ENCODE results near the gene TTC16.
A peak's percentile ranks its signal among the peaks of the same experiment; 100 is the strongest.
"Not testable (repeated sequence)": the region's sequence is repeated elsewhere in the genome, so short reads cannot be mapped to it uniquely, and the experiment has no call there.

TTC16 gene

GRCh38 chr9:127769101-127769500 lies 53.2 kb downstream of the TTC16 start:
- no peak for DNase-seq (ENCODE audit: low read depth)

GRCh38 chr9:127769929-127770582 lies 54.2 kb downstream of the TTC16 start:
- no peak for DNase-seq (ENCODE audit: low read depth)

DNA sequence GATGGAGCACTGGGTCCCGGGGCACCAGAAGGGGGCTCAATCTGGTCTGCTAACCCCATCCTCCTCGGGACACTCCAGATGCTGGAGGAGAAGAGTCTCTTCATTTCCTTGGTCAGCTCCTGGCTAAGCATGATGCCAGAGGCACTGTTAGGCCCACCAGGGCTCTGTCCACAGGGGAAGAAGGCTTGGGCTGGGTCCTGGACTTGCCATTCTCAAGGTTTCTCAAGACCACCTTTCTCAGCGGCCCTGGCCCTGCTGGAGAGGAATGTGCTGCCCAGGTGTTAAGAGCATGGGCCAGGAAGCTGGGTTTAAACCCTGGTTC lies 54.7 kb downstream of the TTC16 start:
- DNase-seq (ENCODE audit: low read depth), result no peak

DNA sequence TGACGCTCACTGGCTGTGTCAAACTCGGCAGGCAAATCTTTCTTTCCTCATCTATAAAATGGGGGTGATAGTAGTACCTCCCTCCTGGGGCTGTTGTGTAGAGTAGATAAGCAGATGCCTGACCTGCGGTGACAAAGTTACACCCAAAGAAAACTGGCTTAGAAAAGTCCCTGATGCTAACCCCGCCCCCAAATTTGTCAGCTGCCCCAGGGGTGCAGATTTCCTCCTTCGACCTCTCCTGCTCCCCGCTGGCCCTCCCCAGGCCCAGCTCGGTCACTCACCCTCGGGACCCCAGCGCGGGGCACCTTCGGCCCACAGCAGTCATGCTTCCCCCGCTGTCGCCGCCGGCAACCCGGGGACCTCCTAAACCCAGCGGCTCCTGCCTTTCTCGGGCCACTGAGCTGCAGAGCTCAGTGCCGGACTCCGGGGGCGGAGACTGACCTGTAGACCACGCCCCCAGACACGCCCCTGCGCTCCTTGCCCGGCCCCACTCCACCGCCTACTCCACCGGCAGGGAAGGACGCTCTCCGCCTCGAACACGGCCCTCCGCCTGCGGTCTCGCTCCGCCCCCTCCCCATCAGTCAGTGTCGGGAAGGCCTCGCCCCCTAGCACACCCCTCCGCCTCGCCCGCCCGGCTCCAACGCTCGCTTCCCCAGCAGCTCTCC lies 55.2 kb downstream of the TTC16 start:
- peak; percentile 96 for DNase-seq (ENCODE audit: low read depth)

DNA sequence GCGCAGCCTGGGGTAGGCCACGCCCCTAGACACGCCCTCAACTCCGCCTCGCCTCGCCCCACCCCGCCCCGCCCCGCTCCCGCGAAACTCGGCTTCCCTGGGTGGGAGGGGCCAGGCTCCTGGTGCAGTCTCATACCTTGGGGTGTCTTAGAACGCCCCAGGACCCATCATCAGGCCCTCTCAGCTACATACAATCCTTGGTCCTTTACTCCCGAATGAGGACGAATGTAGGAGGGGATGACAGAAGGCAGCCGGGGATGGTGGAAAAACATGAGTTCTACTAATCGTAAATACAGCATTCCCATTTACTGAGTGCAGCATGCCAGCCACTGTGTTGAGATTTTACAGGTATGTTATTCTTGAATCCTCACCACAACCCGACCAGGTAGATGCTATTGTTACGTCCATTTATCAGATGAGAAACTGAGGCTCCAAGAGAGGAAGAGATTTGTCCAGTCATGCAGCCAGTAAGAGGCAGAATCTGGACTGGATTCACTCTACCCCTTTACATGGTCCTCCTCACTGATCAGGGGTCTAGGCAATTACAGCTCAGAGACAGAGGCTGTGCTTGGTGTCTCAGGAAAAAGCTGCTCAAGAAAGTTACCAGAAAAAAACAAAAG lies 55.8 kb downstream of the TTC16 start:
- DNase-seq (ENCODE audit: low read depth), result no peak

GRCh38 chr9:127772603-127773002 lies 56.7 kb downstream of the TTC16 start:
- no peak for DNase-seq (ENCODE audit: low read depth)

DNA sequence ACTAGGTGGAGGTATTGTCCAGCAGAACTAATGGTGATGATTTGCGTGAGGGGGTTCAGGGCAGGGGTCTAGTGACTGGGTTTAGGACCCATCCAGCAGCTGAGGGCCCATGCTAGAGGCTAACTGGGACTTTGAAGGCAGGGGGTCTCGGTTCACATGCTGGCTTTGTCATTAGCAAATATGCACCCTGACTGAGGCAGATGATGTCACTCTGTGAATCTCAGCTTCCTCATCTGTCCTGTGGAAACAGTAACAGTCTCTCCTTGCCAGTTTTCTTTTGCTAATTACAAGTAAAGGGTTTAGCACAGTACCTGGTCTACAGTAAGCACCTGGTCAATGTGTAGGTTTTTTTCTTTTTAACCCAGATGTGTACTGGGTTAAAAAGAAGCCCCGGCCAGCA lies 57.4 kb downstream of the TTC16 start:
- DNase-seq (ENCODE audit: low read depth), result no peak

DNA sequence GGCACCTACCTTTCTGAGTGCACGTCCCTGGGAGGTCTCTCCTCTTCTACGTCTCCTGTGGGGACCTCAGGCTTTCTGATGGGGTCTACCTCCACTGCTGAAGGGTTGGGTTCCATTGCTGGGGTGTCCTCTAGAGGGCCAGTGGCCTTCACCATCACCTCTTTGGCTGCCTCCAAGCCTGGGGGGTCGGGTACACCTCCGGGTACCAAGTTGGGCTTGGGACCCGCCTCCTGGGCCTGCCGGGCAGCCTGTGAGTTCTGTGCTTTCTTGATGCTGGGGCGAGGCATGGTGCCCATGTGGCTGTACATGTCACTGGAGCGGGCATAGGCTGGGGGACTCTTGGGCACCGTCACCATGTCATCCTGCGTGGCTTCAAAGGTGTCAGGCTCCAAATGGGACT lies 58.1 kb downstream of the TTC16 start:
- DNase-seq (ENCODE audit: low read depth), result no peak

DNA sequence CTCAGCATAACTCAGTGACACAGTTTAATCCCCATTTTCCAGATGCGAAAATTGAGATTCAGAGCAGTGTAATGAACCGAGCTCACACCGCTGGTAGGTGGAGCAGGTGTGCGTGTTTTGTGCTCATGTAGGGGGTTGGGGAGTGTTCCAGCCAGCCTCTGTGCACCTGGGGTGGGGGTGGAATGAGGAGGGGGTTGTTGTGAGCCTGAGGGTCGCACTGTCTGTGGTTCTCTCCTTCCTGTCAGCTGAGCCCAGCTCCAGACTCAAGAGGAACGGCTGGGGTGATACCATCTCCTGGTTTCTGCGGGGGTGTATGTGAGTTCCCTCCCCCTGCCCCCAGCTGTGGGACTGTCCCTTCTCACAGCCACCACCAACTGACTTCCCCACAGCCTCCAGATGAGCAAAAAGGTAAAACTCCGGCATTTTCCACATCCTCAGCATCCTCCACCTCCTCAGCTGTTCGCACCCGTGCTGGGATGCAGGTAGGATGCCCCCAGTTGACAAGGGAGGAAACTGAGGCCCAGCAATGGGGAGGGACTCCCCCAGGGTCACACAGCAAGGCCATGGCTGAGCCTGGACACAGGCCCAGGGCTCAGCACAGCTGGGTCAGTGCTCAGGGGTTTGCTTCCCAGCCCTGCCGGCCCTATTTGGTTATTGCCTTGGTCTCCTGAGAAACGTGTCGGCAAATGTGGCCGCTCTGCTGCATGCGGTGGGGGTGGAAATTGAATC lies 60.5 kb downstream of the TTC16 start:
- no peak for DNase-seq (ENCODE audit: low read depth)

- DNase-seq (ENCODE audit: low read depth), result no peak
Observed at GRCh38 chr9:127776924-127777289, 61.0 kb downstream of the TTC16 start.

GRCh38 chr9:127777368-127777980 lies 61.6 kb downstream of the TTC16 start:
- no peak for DNase-seq (ENCODE audit: low read depth)

DNA sequence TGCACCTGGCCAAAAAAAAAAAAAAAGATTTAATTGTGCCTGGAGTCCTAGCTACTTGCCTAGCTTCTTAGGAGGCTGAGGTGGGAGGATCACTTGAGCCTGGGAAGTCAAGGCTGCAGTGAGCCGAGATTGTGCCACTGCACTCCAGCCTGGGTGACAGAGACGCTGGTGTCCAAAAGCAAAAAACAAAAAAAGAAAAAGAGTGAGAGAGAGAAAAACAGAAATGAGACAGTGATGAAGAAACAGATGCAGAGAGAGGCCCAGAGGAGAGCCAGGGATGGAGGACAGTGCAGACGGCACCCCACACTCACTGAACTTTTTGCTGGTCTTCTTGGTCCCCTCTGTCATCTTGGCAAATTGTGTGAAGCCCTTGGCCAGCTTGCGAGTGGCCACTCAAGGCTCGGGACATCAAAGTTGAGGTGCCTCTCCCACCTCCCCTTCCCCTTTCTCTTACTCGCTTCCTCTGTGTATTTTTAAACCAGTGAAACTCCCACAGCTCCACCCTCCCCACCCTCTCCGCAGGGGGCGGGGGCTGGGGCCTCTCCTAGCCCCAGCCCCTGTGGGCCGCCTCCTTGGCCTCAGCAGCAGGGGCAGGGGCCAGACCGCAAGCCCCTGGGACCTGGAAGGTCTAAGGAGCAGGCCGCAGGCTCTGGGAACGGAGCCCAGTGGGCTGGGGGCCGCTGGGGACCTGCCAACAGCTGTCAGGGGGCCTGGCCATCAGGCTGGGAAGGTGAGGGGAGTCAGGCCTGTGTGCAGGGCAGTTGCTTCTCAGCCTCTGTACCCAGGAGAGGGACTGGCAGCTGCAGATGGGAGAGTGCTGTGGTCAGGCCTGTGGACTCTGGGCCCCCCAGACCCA lies 62.6 kb downstream of the TTC16 start, which contains the start of gene SH2D3C:
SH2D3C (minus strand) TSS at position 387 of the 856 bp plus-strand sequence; CDS start at position 348, 39 bp downstream.
- no peak for DNase-seq (ENCODE audit: low read depth)

- DNase-seq (ENCODE audit: low read depth), result no peak
Observed at GRCh38 chr9:127779136-127779981, 63.5 kb downstream of the TTC16 start.

- no peak for DNase-seq (ENCODE audit: low read depth)
Observed at GRCh38 chr9:127780126-127780885, 64.4 kb downstream of the TTC16 start.

- not testable (repeated sequence) for DNase-seq (ENCODE audit: low read depth)
Observed at GRCh38 chr9:127780909-127781308, 65.0 kb downstream of the TTC16 start.
